HCT116 (cell line): ENCODE measurements around the gene PIGN.

Experiments
- CTCF ChIP-seq, 3 experiments: fragments of 200-600 bp in 1 of 3; sonication (generic) in 1 of 3; IDR thresholded peaks in 2 of 3; conservative IDR thresholded peaks in 1 of 3; 2 replicates each; pipeline ENCODE4 v1.5.1; 2012 to 2017; ENCODE audit warnings: low read depth in 2 of 3, low read length in 2 of 3, antibody characterized with exemption in 1 of 3, borderline replicate concordance in 1 of 3, control low read depth in 1 of 3, mild to moderate bottlenecking in 1 of 3, mixed read lengths in 1 of 3, mixed run types in 1 of 3, moderate library complexity in 1 of 3; ENCODE audit not compliant: insufficient read depth in 1 of 3
- JUND ChIP-seq: IDR thresholded peaks from 2 replicates; pipeline ENCODE4 v1.6.1; 2012
- MAX ChIP-seq: IDR thresholded peaks from 2 replicates; pipeline ENCODE4 v1.6.1; 2012
- REST ChIP-seq: IDR thresholded peaks from 2 replicates; pipeline ENCODE4 v1.6.1; 2012; ENCODE audit warnings: low read depth
- SIN3A ChIP-seq: IDR thresholded peaks from 2 replicates; pipeline ENCODE4 v1.6.1; 2012; ENCODE audit warnings: low read depth
- YY1 ChIP-seq: IDR thresholded peaks from 2 replicates; pipeline ENCODE4 v1.6.1; 2011; ENCODE audit warnings: low read length, low read depth, moderate library complexity, mild to moderate bottlenecking; ENCODE audit not compliant: insufficient replicate concordance; ENCODE audit errors: extremely low read depth

- TF ChIP-seq CTCF (IDR thresholded peaks at IDR 0.05 in 2 of 3, conservative IDR thresholded peaks at IDR 0.05 in 1 of 3; ENCODE audit: borderline replicate concordance in 1 of 3, insufficient read depth in 1 of 3, low read depth in 2 of 3, low read length in 2 of 3) (no peak), SIN3A (no peak), REST (no peak), YY1 (no peak), JUND (no peak), MAX (no peak)
Observed at GRCh38 chr18:62126737-62127136, 60.1 kb downstream of the PIGN start.
